OCI-LY3 (cell line): ENCODE data around the gene PON2.

Source experiments
- H2AFZ ChIP-seq: fragments of 200-600, 300-600 bp; shearing (Covaris generic); 2 replicates; pipeline ENCODE4 v1.6.0; 2014; ENCODE audit warnings: antibody characterized with exemption, low read depth, low read length
- H3K27ac ChIP-seq: fragments of 200-600, 300-600 bp; sonication (generic); 2 replicates; pipeline ENCODE4 v1.5.1; 2014; ENCODE audit warnings: mild to moderate bottlenecking, low read length, moderate library complexity, mixed read lengths
- H3K27me3 ChIP-seq: fragments of 200-600, 300-600 bp; sonication (generic); 2 replicates; pipeline ENCODE4 v1.6.1; 2014; ENCODE audit warnings: low read depth, low read length, mixed read lengths
- H3K36me3 ChIP-seq: fragments of 200-600, 300-600 bp; sonication (generic); replicated peaks from 2 replicates; pipeline ENCODE3; 2014; ENCODE audit warnings: low read depth, low read length, mixed read lengths
- H3K4me1 ChIP-seq: fragments of 300-600, 200-600 bp; sonication (generic); 2 replicates; pipeline ENCODE4 v1.6.1; 2014; ENCODE audit warnings: low read length, mixed read lengths
- H3K4me2 ChIP-seq: fragments of 200-600, 300-600 bp; sonication (generic); 2 replicates; pipeline ENCODE4 v1.6.1; 2014; ENCODE audit warnings: low read length, mixed read lengths
- H3K4me3 ChIP-seq: fragments of 300-600, 200-600 bp; sonication (generic); 2 replicates; pipeline ENCODE4 v1.5.1; 2014; ENCODE audit warnings: antibody characterized with exemption, mild to moderate bottlenecking, low read length, moderate library complexity
- H3K79me2 ChIP-seq: fragments of 300-600, 200-600 bp; shearing (Covaris generic); 2 replicates; pipeline ENCODE4 v1.6.1; 2014; ENCODE audit warnings: mild to moderate bottlenecking, low read length, mixed read lengths
- H3K9ac ChIP-seq: fragments of 300-600, 200-600 bp; shearing (Covaris generic); 2 replicates; pipeline ENCODE4 v1.6.0; 2014; ENCODE audit warnings: mild to moderate bottlenecking, low read length, moderate library complexity
- H3K9me3 ChIP-seq: fragments of 200-600, 300-600 bp; shearing (Covaris generic); 2 replicates; pipeline ENCODE4 v1.6.1; 2014; ENCODE audit warnings: low read length, mixed read lengths; ENCODE audit not compliant: insufficient read depth
- H4K20me1 ChIP-seq: fragments of 200-600, 300-600 bp; sonication (generic); 2 replicates; pipeline ENCODE4 v1.6.1; 2016; ENCODE audit warnings: low read length, mixed read lengths; ENCODE audit not compliant: insufficient read depth
- EZH2phosphoT487 ChIP-seq: fragments of 200-600 bp; shearing (Covaris generic); IDR thresholded peaks from 2 replicates; pipeline ENCODE4 v1.6.1; 2018; ENCODE audit warnings: antibody characterized with exemption, mixed run types, low read depth
- TF ChIP-seq, protein P1 (sequence below): fragments of 200-600, 300-600 bp; sonication (generic); IDR thresholded peaks from 2 replicates; pipeline ENCODE4 v1.5.1; 2014; ENCODE audit warnings: antibody characterized with exemption, low read length, low read depth

PON2 gene

DNA sequence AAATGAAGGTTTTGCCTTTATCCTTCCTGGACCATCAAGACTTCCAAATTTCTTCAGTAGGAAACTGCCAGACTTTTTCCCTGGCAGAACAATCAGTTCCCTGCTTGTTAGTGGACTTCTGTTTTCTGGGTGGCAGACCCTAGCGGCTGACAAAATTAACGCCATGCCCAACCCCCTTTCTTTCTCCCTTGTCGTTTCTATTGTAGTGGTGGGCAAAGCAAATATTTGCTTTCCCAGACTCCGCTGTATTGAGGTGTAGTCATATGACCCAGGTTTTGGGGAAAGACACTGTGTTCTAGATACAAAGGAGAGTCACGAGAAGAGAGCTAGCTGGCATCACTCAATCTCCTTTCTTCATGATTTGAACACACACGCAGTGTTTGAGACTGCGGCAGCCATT lies 7.7 kb downstream of the PON2 start:
- H2AFZ ChIP-seq = no peak overlapping the region
- TF ChIP-seq, protein P1, sequence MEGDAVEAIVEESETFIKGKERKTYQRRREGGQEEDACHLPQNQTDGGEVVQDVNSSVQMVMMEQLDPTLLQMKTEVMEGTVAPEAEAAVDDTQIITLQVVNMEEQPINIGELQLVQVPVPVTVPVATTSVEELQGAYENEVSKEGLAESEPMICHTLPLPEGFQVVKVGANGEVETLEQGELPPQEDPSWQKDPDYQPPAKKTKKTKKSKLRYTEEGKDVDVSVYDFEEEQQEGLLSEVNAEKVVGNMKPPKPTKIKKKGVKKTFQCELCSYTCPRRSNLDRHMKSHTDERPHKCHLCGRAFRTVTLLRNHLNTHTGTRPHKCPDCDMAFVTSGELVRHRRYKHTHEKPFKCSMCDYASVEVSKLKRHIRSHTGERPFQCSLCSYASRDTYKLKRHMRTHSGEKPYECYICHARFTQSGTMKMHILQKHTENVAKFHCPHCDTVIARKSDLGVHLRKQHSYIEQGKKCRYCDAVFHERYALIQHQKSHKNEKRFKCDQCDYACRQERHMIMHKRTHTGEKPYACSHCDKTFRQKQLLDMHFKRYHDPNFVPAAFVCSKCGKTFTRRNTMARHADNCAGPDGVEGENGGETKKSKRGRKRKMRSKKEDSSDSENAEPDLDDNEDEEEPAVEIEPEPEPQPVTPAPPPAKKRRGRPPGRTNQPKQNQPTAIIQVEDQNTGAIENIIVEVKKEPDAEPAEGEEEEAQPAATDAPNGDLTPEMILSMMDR = no peak
- no peak for TF ChIP-seq EZH2phosphoT487
- H3K9me3 ChIP-seq = no peaks in the 10 kb centered on the region
- no peaks in the 10 kb centered on the region for H3K4me1 ChIP-seq
- no peaks in the 10 kb centered on the region for H3K79me2 ChIP-seq
- no peak overlapping the region for H3K27ac ChIP-seq
- no peaks in the 10 kb centered on the region for H3K27me3 ChIP-seq
- H3K4me2 ChIP-seq = no peak overlapping the region
- no peaks in the 10 kb centered on the region for H4K20me1 ChIP-seq
- H3K9ac ChIP-seq = no peak overlapping the region
- no peaks in the 10 kb centered on the region for H3K36me3 ChIP-seq
- no peak overlapping the region for H3K4me3 ChIP-seq

DNA sequence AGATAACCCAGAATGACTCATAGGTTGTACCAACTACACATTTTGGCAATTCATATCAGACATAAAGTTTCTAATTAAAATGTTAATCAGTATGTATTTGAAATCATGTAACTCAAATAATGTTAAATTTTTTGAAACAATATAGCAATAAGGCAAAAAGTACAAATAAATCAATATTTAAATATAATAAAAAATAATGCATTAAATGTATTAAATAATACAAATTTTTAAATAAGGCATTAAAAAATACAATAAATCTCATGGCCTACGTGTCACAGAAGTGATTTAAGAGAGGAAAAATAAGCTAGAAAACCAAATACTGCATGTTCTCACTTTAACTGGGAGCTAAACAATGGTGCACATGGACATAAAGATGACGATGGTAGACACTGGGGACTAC lies 9.1 kb downstream of the PON2 start:
- no peaks in the 10 kb centered on the region for H3K9me3 ChIP-seq
- no peaks in the 10 kb centered on the region for H3K36me3 ChIP-seq

DNA sequence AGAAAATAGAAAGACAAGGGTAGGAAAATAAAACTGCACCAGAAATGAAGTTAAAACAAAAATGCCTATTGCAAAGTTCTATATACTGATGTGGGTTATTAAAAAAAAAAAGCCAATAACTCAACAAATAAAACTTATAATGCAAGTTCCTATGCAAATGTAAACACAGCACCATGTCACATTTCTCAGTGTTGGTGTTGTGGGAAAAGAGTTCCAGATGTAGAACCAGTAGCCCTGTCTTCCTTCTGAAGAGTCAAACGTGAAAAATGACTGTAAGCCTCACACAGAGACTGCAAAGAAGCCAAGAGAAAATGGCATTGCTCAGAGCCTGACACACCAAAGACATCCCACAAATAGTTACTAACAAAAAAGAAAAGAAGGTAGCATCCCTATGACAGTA lies 10.1 kb downstream of the PON2 start:
- H3K4me3 ChIP-seq = no peak overlapping the region
- no peak overlapping the region for H2AFZ ChIP-seq
- no peaks in the 10 kb centered on the region for H3K79me2 ChIP-seq
- H3K27me3 ChIP-seq = no peaks in the 10 kb centered on the region
- H3K9me3 ChIP-seq = no peaks in the 10 kb centered on the region
- H4K20me1 ChIP-seq = no peaks in the 10 kb centered on the region
- H3K36me3 ChIP-seq = no peaks in the 10 kb centered on the region
- H3K4me1 ChIP-seq = no peaks in the 10 kb centered on the region
- no peak overlapping the region for H3K9ac ChIP-seq
- TF ChIP-seq, protein P1 = no peak
- no peak for TF ChIP-seq EZH2phosphoT487
- H3K4me2 ChIP-seq = no peak overlapping the region
- H3K27ac ChIP-seq = no peak overlapping the region

More for the DNA sequence above, 9.1 kb downstream of the PON2 start:
- H3K9ac ChIP-seq = no peak overlapping the region
- no peaks in the 10 kb centered on the region for H4K20me1 ChIP-seq
- no peak overlapping the region for H3K4me2 ChIP-seq
- H3K4me3 ChIP-seq = no peak overlapping the region
- H3K27me3 ChIP-seq = no peaks in the 10 kb centered on the region
- H3K79me2 ChIP-seq = no peaks in the 10 kb centered on the region
- H2AFZ ChIP-seq = no peak overlapping the region
- no peak overlapping the region for H3K27ac ChIP-seq
- no peak for TF ChIP-seq EZH2phosphoT487
- TF ChIP-seq, protein P1 = no peak
- no peaks in the 10 kb centered on the region for H3K4me1 ChIP-seq

DNA sequence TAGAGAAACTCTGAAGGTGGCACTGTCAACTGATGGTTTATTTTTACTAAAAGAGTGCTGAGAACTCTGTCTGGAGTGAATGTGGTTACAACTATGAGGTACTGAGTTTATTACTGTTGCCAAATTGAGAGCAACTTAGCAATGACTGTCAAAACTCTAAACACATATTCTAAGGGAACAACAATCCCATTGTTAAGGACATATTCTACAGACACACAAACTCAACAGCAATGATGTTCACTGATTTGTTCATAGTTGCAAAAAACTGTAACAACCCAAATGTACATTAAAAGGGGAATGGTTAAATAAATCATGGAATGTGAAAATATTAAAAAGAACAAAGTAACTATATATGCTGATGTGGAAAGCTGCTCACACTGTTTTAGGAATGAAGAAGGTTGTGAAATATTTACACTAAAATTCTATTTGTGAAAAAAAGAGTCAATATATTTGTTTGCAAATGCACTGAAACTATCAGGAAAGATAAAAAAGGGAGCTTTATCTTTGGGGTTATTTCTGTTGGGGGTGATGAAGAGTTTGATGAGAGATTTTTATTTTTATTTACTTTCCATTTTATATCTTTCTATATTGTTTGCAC lies 12.9 kb downstream of the PON2 start:
- no peak overlapping the region for H2AFZ ChIP-seq
- H3K9ac ChIP-seq = no peak overlapping the region
- H3K9me3 ChIP-seq = no peaks in the 10 kb centered on the region
- H3K79me2 ChIP-seq = no peaks in the 10 kb centered on the region
- H3K4me3 ChIP-seq = no peak overlapping the region
- no peaks in the 10 kb centered on the region for H3K4me1 ChIP-seq
- no peaks in the 10 kb centered on the region for H4K20me1 ChIP-seq
- no peaks in the 10 kb centered on the region for H3K27me3 ChIP-seq
- H3K4me2 ChIP-seq = no peak overlapping the region
- TF ChIP-seq, protein P1 = no peak
- no peak for TF ChIP-seq EZH2phosphoT487
- H3K27ac ChIP-seq = no peak overlapping the region
- no peaks in the 10 kb centered on the region for H3K36me3 ChIP-seq
